Measurements from ENCODE around the gene DBN1. TPM values are rescaled to one million over a fixed set of nuclear protein-coding genes. Genes with fewer than 3 reads are reported as not detected.

Gene DBN1
- 257 TPM for polyA plus RNA-seq (2012; ENCODE audit: insufficient read length, low read depth)

DNA sequence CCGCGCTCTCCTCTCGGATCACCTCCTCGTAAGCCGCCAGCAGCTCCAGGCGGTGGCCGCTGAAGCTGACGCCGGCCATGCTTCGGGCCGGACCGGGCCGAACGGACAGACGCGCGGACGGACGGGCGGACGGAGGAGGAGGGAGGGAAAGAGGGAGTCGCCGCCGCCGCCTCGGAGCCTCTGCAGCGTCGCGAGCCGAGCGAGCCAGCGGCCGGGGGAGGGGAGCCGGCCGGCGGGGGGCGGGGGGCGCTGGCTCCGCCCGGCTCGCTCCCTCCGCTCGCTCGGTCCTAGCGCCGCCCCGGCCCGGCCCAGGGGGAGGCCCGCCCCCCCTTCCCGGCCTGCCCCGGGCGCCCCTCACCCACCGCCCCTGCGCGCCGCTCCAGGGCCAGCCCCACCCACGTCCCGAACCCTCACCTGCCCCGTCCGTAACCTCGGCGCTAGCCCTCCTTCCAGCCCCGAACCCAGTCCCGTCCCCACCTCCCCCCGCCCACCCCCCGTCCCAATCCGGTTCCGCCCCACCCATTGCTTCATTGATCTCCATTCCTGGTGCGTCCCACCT is at the start of gene DBN1:
Gene DBN1 (minus strand): TSS at position 192 of the 559 bp plus-strand sequence. CDS start 113 bp downstream, at position 79.
- TF ChIP-seq SIN3A (IDR thresholded peaks at IDR 0.05; ENCODE audit: borderline replicate concordance, insufficient read depth, low read length) (no peak), POLR2AphosphoS5 (IDR thresholded peaks at IDR 0.05; ENCODE audit: low read depth, low read length) (peak; percentile 66), TAF1 (IDR thresholded peaks at IDR 0.05; ENCODE audit: borderline replicate concordance, insufficient read depth, low read length) (0 out of 2 replicates have a peak, but pooled peaks have one; percentile 26), FOXP2 (optimal IDR thresholded peaks at IDR 0.05; ENCODE audit: borderline replicate concordance, extremely low read depth, extremely low read length, insufficient read depth) (no peak)

DNA sequence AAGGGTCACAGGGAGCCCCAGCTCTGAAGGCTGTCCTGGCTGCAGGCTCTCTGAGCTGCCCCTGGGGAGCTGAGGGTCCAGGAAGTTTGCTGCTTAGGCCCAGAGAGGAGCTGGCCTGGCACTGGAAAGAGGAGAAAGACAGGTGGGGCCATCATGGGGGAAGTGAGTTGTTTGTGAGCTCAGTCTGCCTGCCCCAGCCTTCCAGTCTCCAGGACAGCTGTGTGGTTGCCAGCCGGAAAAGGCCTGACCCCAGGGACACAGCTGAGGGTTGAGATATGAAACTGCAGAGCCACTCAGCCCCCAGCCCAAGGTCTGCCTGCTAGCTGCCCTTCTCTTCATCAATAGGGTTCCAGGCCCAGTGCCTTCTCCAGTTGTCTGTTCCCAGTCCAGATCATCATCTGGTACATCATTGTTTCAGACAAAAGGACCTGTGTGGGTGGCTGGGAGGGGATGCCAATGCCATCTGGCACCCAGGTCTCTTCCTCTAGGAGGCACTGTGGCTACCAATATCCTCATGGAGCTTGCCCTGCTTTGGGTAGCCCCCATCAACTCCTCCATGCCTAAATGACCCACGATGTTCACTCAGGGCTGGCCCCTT is 47.6 kb upstream of the DBN1 start:
- TF ChIP-seq, protein P1, sequence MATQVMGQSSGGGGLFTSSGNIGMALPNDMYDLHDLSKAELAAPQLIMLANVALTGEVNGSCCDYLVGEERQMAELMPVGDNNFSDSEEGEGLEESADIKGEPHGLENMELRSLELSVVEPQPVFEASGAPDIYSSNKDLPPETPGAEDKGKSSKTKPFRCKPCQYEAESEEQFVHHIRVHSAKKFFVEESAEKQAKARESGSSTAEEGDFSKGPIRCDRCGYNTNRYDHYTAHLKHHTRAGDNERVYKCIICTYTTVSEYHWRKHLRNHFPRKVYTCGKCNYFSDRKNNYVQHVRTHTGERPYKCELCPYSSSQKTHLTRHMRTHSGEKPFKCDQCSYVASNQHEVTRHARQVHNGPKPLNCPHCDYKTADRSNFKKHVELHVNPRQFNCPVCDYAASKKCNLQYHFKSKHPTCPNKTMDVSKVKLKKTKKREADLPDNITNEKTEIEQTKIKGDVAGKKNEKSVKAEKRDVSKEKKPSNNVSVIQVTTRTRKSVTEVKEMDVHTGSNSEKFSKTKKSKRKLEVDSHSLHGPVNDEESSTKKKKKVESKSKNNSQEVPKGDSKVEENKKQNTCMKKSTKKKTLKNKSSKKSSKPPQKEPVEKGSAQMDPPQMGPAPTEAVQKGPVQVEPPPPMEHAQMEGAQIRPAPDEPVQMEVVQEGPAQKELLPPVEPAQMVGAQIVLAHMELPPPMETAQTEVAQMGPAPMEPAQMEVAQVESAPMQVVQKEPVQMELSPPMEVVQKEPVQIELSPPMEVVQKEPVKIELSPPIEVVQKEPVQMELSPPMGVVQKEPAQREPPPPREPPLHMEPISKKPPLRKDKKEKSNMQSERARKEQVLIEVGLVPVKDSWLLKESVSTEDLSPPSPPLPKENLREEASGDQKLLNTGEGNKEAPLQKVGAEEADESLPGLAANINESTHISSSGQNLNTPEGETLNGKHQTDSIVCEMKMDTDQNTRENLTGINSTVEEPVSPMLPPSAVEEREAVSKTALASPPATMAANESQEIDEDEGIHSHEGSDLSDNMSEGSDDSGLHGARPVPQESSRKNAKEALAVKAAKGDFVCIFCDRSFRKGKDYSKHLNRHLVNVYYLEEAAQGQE (IDR thresholded peaks at IDR 0.05; ENCODE audit: insufficient read depth in 1 of 2, low read depth in 2 of 2, low read length in 2 of 2): no peak
- TF ChIP-seq TAF1 (IDR thresholded peaks at IDR 0.05; ENCODE audit: borderline replicate concordance, insufficient read depth, low read length): no peak
- 0 out of 2 replicates have a peak, but pooled peaks have one; percentile 3 for TF ChIP-seq POLR2AphosphoS5 (IDR thresholded peaks at IDR 0.05; ENCODE audit: low read depth, low read length)

DNA sequence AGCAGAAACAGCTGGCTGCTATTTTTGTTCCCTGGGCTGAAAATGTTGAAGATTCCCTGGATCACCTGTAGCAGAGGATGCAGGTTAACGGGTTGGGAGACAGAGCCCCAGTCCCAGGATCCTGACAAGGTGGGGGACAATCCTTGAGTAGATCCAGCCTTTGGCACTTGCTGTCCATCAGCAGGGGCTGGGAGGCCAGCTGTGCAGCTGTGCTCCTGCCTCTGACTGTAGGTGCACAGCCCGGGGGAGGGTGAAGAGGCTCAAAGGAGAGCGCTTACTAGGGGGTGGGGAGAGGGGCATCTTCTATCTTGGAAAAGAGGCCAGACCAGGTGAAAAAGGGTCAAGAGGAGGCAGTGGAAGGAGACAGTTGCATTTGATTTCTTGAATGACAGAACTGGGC is 46.8 kb upstream of the DBN1 start:
- no peak for TF ChIP-seq TAF1 (IDR thresholded peaks at IDR 0.05; ENCODE audit: borderline replicate concordance, insufficient read depth, low read length)
- no peak for TF ChIP-seq SIN3A (IDR thresholded peaks at IDR 0.05; ENCODE audit: borderline replicate concordance, insufficient read depth, low read length)
- TF ChIP-seq POLR2AphosphoS5 (IDR thresholded peaks at IDR 0.05; ENCODE audit: low read depth, low read length): no peak
- TF ChIP-seq, protein P1 (IDR thresholded peaks at IDR 0.05; ENCODE audit: insufficient read depth in 1 of 2, low read depth in 2 of 2, low read length in 2 of 2): no peak
- TF ChIP-seq FOXP2 (optimal IDR thresholded peaks at IDR 0.05; ENCODE audit: borderline replicate concordance, extremely low read depth, extremely low read length, insufficient read depth): no peak

DNA sequence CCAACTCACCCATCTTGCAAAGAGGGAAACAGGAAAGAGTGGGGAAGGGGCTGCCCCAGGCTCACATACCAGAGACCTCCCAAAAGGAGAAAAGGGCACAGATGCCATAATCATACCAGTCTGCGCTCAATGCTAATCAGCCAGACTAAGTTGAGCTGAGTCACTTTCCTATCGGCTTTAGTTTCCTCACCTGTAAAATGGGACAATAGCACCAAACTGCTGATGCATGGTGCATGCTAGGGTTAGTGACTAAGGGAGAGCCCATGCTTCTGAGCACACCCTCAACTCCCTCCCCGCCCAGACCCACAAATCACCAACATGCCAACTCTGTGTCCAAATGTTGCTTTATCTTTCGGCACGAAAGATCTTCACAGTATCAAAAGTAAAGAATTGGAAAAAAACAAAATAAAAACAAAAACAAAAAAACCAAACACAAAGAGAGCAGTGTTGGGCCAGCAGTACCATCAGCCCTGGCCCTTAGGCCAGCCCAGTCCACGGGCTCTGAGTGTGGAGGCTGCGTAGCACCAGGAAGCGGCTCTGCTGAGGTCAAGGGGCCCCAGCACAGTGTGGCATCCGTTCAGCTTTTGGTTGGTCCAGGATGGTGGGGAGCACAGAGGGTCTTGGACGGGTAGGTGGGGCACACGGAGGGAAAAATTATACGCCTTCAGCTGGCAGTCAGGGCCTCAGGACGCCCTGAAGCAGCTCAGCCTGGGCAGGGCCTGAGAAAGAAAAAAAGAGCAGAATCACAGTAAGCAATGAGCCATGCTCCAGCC is 46.2 kb upstream of the DBN1 start:
- no peak for TF ChIP-seq SIN3A (IDR thresholded peaks at IDR 0.05; ENCODE audit: borderline replicate concordance, insufficient read depth, low read length)
- TF ChIP-seq, protein P1 (IDR thresholded peaks at IDR 0.05; ENCODE audit: insufficient read depth in 1 of 2, low read depth in 2 of 2, low read length in 2 of 2): no peak
- TF ChIP-seq POLR2AphosphoS5 (IDR thresholded peaks at IDR 0.05; ENCODE audit: low read depth, low read length): no peak
- no peak for TF ChIP-seq FOXP2 (optimal IDR thresholded peaks at IDR 0.05; ENCODE audit: borderline replicate concordance, extremely low read depth, extremely low read length, insufficient read depth)
- TF ChIP-seq TAF1 (IDR thresholded peaks at IDR 0.05; ENCODE audit: borderline replicate concordance, insufficient read depth, low read length): no peak

DNA sequence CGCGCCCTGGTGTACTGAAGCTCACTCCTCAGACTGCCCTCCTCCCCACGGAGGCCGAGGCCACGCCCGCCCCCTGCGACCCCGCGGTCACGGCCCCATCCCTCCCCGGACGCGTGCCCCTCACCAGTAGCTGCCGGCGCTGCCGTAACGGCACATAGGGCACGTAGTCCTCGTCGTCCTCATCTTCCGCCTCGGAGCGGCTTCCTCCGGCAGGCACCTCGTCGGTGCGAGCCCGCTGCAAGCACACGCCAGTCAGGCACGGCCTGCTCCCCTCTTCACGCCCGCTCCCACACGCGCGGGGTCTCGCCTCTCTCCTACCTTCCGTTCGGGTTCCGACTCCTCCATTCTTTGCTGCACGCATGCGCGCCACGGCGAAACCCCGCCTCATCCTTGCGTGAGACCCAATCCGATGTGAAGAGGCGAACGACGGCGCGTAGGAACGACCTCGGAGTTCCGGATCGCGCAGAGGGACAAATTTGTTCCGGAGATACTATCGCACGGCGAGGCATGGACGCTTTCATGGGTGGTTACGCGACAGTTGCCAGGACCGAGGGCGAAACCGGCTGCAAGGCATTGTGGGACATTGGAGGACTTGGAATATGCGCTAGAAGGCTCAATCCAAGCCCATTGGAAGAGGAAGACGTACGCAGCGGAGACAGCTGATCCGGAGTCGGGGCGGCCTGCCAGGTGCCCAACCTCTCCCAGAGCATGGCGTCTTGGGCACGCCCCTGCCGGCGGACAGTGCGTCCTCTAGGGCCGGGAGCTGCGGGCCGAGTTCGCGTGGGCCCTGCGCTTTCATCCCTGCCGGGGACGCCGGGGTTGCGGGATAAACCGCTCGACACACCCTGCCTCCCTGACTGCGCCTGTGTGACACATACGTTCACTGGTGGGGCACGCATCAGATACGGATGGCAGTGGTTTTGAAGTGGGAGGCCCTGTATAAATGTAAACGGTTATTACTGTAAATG is 43.5 kb upstream of the DBN1 start, which contains the start of gene DDX41:
Gene DDX41 (minus strand): TSS at position 361 of the 968 bp plus-strand sequence. CDS start 16 bp downstream, at position 345.
- TF ChIP-seq, protein P1 (IDR thresholded peaks at IDR 0.05; ENCODE audit: insufficient read depth in 1 of 2, low read depth in 2 of 2, low read length in 2 of 2): peak; percentile 30 to 40; a peak in 1 of 4 replicates
- TF ChIP-seq POLR2AphosphoS5 (IDR thresholded peaks at IDR 0.05; ENCODE audit: low read depth, low read length) (peak; percentile 68; the same call in 1 of the 2 replicates), TAF1 (IDR thresholded peaks at IDR 0.05; ENCODE audit: borderline replicate concordance, insufficient read depth, low read length) (peak; percentile 82; the same call in 1 of the 2 replicates), FOXP2 (optimal IDR thresholded peaks at IDR 0.05; ENCODE audit: borderline replicate concordance, extremely low read depth, extremely low read length, insufficient read depth) (no peak), SIN3A (IDR thresholded peaks at IDR 0.05; ENCODE audit: borderline replicate concordance, insufficient read depth, low read length) (peak; percentile 94)
